Fibroblast of pulmonary artery (primary cell): ENCODE results near the gene CDHR2.

Experiments
- DNase-seq: peaks from one replicate; pipeline ENCODE4 v3.0.0-alpha.2; 2010; ENCODE audit warnings: low read depth
- H3K4me3 ChIP-seq: replicated peaks from 2 replicates; pipeline ENCODE4 v1.5.1; 2011; ENCODE audit warnings: low read depth, mild to moderate bottlenecking, control low read depth, low read length, moderate library complexity
- CTCF ChIP-seq: IDR thresholded peaks from 2 replicates; pipeline ENCODE4 v1.5.1; 2011; ENCODE audit warnings: mild to moderate bottlenecking, control low read depth, low read length, inconsistent platforms; ENCODE audit errors: missing control alignments

The CDHR2 gene

DNA sequence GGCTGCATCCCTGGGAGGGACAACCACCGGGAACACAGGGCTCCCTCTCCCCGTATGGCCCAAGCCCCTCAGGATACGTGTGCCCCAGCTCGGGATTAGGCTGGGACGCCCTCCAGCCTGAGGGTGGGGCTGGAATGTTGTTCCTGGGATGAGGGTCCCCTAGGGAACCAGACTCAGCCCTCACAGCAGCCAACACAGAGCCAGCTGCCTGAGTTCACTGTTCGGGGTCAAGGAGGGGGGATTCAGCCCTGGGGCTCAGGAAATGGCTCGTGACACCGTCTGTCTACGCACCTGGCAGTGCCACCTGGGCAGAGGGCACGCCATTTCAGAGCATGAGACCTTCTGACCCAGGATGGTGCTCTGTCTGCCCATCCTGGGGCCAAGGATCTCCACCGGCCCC is 20.8 kb upstream of the CDHR2 start:
- no peak for TF ChIP-seq CTCF
- H3K4me3 ChIP-seq = no peak overlapping the region
- no peak for DNase-seq

- no peak for DNase-seq
- no peak overlapping the region for H3K4me3 ChIP-seq
- TF ChIP-seq CTCF = no peak
Measured at GRCh38 chr5:176528761-176529115, 20.4 kb upstream of the CDHR2 start.

DNA sequence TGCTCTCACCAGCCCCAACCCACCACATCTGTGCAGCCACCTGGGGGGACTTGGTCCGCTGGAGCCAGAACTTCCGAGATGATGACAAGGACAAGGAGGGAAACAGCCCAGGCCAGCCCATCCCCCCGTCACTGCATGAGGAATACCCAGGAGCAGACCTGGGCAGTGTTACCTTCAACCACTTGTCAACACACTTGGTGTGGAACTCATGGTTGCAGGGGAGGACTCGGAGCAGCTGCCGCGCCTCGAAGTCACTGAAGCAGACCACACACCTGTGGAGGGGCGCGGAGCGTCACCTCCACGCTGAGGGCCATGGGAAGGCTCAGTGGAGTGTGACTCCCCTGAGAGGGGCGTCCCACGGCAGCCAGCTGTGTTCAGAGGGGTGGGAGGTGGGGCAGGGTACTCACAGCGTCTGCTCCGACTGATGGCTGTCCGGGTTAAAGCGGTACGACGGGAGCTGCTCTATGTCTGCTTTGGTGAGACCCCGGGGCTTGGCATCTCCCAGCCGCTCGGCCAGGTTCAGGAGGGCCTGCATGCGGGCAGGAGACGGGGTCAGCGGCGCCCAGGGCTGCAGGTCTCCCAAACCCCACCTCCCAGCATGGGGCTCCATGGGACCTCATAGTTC is 19.9 kb upstream of the CDHR2 start:
- no peak for TF ChIP-seq CTCF
- H3K4me3 ChIP-seq = no peak overlapping the region
- no peak for DNase-seq

DNA sequence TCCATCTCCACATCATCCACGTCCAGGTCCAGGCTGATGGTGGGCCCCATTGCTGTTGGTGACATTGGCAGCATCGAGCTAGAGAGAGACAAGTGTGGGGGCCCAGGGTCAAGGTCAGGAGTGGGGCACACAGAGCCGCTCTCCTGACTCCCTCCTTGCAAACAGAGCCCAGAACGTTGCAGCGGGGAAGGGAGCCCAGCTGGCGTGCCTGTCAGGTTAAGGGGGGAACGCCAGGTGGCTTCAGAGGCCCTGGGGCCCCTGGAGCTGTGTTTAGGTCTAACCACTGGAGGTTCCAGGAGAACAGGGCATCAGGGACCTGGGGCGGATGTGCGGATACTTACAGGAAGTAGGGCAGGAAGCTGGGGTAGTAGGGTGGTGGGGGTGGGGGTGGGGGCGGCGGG is 19.4 kb upstream of the CDHR2 start:
- no peak for TF ChIP-seq CTCF
- H3K4me3 ChIP-seq = no peak overlapping the region
- no peak for DNase-seq

DNA sequence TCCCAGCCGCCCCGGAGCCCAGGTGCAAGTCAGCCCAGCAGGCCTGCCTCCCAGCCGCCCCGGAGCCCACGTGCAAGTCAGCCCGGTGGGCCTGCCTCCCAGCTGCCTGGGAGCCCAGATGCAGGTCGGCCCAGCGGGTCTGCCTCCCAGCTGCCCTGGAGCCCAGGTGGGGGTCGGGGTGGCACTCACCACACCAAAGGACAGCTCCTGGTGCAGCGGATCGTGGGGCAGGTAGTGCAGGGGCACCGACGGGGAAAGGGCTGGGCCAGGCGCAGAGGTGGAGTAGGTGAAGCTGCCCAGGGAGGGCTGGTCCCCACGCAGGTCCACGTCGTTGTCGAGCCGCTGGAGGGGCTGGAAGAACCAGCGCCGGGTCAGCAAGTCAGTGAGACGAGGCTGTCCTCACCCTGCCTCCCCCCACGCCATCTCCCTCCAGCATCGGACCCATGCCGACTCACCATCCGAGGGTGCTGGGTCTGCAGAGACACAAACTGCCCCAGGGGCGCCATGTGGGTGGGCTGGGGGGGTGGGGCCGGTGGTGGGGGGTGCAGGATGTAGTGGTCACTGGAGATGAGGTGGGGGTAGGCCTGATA is 18.7 kb upstream of the CDHR2 start:
- no peak for TF ChIP-seq CTCF
- DNase-seq = no peak

DNA sequence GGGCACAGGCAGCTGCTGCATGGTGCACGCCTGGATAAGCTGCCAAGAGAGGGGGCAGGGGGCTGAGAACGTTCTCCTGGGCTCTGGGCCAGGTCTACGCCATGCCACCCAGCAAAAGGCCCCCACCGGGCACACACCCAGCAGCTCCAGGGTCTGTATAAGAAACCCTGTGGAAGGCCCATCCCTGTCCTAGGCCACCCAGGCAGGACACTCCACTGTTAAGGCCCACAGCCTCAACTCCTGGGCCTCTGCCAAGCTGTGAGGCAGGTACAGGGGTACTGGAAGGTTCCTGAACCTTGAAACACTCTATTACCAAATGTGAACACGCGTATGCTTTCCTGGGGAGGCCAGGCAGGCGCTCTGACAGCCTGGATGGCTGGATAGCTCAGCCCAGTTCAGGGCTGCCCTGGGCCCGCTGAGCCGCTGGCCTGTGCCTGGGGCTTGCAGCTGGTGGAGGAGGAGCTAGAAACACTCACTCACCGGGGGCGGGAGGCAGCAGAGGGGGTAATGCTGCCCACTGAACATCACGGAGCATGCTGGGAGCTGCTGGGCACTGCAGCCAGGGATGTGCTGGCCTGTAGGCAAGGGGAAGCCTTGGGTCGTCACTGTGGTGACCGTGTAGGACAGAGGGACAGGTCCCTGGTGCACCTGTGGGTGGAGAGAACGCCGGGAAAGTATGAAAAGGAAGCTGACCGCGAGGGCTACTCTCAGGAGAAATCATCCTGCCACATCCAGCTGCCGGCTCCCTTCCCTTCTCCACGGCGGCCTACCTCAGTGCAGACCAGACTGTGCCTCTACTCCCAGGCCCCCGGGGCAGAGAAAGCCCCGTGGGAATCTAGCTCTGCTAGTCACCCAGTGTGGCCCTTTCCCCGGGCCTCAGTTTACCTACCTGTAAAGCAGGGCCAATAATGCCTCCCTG is 17.9 kb upstream of the CDHR2 start:
- TF ChIP-seq CTCF = no peak
- H3K4me3 ChIP-seq = no peak overlapping the region
- no peak for DNase-seq

More for the DNA sequence above, 18.7 kb upstream of the CDHR2 start:
- H3K4me3 ChIP-seq = no peak overlapping the region
